Glomerular visceral epithelial cell (primary cell): ENCODE results near the gene PRDM16.

Source experiments
- DNase-seq: peaks from one replicate; pipeline ENCODE4 v3.0.0-alpha.2; 2016; ENCODE audit errors: extremely low spot score

PRDM16 gene

GRCh38 chr1:3141129-3141528 is 72.1 kb downstream of the PRDM16 start:
- DNase-seq = no peak

- DNase-seq = no peak
Measured at GRCh38 chr1:3141836-3142235, 72.8 kb downstream of the PRDM16 start.

GRCh38 chr1:3142236-3142635 is 73.2 kb downstream of the PRDM16 start:
- no peak for DNase-seq

DNA sequence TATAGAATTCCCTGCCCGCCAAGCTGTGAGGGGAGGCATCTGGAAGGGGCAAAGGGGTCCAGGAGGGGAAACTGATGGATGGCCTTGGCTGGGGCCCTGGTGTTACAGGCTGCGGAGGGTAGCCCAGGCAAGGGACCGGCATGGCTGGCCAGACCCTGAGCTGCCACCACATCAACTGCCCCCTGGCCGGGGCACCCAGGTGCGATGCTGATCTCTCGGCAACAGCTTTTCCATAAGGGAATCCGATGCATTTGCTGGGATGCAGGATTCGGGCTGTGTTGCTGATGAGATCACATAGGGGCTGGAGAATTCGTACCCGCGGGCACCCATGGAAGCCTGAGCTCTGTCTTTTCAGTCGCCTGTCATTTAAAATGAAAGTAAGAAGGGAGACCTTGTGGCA is 73.7 kb downstream of the PRDM16 start:
- DNase-seq = no peak

DNA sequence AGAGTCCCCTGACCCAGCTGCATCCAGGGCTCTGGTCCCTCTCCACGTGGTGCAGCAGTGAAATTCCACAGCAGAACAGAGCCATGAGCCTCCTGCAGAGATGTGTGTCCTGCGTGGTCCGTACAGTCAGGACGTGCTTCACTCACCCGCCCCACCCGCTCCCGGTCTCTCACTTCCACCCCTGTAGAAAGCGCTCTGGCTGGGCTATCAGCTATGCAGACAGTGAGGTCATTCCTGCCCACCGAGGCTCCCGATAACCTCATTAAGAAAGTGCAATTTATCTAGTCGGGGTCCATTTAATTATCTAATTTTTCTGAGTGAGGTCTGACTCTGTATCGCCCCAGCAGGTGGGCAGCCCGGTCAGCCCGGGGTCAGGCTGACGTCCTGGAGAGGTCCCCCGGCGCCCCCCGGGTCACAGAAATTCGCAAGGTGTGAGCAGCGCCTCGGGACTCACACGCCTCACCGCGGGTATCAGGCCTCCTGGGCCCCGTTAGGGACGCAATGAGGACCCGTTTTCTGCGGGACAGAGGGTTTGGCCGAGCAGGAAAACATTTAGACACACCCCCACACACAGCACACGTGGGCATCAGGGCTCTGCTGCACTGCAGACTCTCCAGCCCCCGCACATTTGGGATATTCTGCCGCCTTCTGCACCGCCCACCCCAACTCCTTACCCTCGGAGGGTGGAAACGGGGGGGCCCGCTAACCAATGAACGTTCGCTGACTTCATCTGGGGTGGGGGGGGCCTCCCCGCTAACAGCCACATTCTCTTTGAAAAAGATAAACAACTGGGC is 76.7 kb downstream of the PRDM16 start:
- DNase-seq = no peak

GRCh38 chr1:3146458-3146857 is 77.5 kb downstream of the PRDM16 start:
- DNase-seq = no peak

- DNase-seq = no peak
Measured at GRCh38 chr1:3146907-3147306, 77.9 kb downstream of the PRDM16 start.

- no peak for DNase-seq
Measured at GRCh38 chr1:3148171-3148570, 79.2 kb downstream of the PRDM16 start.

DNA sequence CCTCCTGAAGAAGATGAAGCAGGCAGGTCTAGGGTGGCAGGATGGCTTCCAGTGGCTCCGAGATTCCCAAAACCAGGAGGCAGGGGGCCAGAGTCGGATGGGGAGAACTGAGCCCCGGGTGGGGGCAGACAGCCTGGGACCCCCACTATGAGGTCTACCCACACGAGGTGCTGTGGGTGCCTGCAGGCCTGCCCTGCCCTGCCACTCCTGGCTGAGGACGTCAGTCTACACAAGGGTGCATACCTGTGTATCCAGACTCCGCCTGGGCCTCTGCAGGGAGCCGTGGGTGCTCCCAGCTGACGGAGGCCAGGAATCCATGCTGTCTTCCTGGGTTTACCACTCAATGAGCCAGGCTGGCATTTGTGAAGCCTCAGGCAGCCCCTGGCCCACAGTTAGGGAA is 80.3 kb downstream of the PRDM16 start:
- DNase-seq = no peak

- no peak for DNase-seq
Measured at GRCh38 chr1:3151456-3151855, 82.5 kb downstream of the PRDM16 start.

GRCh38 chr1:3152143-3152542 is 83.1 kb downstream of the PRDM16 start:
- DNase-seq = no peak

DNA sequence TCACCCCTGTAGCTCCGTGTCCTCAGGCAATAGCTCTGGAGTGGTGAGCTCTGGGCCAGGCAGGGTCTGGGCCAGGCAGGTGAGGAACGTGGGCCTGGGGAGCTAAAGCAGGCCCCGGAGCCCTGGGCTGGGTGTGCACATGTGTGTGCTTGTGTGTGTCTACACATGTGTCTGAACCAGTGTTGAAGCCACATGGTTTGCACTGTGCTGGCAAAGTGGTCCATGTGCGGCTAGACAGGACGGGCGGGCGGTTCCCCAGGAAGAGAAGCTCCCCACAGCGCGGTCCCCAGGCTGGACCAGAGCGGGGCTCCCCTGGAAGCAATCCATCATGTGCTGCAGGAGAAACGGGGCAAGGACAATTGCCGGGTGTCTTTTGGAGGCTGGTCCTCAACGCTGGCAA is 84.2 kb downstream of the PRDM16 start:
- no peak for DNase-seq

- DNase-seq = no peak
Measured at GRCh38 chr1:3153902-3154795, 85.1 kb downstream of the PRDM16 start.

GRCh38 chr1:3155056-3155925 is 86.3 kb downstream of the PRDM16 start:
- no peak for DNase-seq

DNA sequence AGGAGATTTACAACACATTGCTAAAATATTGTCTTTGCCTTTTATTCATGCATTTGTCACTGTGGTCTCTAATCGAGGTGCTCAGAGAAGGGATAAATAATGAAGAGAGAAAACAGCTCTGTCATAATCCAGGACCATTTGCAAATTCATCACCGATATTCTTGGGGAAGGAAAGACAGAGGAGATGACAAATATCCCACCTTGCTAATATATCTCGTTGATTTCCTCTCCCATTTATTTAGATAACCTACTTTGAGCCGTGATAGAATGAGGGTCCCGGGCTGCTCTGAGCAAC is 86.9 kb downstream of the PRDM16 start:
- no peak for DNase-seq

GRCh38 chr1:3156936-3157335 is 87.9 kb downstream of the PRDM16 start:
- no peak for DNase-seq

DNA sequence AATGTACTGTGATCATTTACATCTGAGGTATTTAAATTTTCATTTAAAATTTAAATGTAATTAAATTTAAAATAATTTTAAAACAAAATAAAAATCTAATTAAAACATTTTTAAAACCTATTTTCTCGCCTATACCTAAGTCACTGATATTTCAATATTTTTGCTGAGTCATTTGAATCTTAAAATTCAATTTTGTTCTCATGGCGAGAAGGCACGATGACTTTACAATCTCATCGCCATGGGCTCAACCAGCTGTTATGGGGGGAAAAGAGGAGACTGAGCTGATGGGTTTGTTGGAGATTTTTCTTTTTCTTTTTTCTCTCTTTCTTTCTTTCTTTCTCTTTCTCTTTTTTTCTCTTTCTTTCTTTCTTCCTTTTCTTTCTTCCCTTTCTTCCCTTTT is 89.3 kb downstream of the PRDM16 start:
- DNase-seq = no peak

DNA sequence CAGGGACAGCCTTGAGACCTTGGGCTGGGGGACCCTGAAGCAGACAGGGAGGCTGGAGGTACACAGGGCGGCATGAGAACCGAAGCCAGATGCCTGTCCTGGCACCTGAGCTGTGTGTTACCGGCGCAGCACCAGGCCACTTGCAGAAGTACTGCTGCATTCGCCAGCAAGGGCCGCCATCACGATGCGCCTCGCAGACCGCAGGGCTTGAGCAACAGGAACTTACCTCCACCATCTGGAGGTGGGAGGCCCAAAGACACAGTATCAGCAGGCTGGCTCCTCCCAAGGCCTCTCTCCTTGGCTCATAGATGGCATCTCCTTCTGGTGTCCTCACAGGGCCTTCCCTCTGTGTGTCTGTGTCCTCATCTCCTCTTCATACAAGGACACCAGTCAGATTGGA is 90.1 kb downstream of the PRDM16 start:
- no peak for DNase-seq

DNA sequence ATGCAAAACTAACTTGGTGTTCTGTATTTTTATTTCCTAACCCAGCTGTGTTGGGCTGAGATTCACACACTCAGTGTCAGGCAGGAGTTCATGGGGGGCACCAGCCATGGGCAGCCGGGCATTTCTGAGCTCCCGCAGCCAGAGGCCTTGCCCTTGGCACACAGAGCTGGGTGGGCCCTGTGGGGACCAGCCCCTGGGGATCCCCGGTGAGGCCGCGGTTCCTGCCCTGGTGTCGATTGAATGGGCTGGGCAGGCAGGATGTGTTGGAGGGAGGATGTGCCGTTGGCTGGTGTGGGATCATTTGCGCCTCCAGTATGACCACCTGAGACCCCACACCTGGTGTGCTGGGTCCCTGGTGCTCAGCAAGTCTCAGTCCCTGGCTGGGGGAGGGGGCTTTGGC is 91.0 kb downstream of the PRDM16 start:
- DNase-seq = no peak

GRCh38 chr1:3160647-3161145 is 91.7 kb downstream of the PRDM16 start:
- DNase-seq = no peak

DNA sequence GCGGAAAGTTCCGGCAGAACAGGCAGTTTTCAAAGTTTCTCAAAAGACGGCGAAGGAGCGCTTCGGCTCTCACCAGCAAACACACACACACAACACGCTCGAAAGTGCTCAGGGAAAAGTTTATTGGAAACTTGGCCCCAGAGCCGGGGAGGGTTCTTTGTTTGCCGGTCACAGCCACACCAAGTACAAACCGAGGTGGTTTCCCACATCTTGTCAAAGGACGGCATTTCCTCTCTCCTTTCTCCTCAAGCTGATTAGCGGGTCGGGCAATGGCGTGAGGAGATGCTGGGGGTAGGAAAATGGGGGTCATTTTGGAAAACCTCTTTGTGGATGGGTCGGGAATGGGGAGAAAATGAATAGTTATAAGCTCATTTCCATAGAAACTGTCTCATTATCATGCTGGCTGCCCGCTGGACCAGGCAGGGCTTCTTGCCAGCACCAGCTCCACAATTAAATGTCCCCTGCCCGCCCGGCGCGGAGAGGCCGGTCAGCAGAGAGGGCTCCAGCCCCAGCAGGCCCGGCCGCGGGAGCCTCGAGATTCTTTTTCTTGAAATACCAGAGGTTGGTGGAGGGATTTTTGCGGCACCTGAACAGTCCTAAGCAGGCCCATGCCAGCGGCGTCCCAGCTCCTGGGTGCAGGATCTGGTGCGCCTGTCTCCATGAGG is 92.3 kb downstream of the PRDM16 start:
- no peak for DNase-seq
